ENCODE data around the gene GFAP. TPM values are rescaled to one million over a fixed set of nuclear protein-coding genes. Genes with fewer than 3 reads are reported as not detected.

The GFAP gene
- under 1 TPM in 1 of 2 donors, not detected in 1; 0.62 TPM for total RNA-seq

GRCh38 chr17:44915321-44915726, at the start of gene GFAP:
Gene GFAP (minus strand): TSS chr17:44915500. CDS start chr17:44915486, 14 bp downstream.
- H3K27me3 ChIP-seq (replicated peaks; ENCODE audit: insufficient read depth) = peaks cover 3% of the 10 kb centered on the region
- H3K36me3 ChIP-seq = no peaks in the 10 kb centered on the region
- DNase-seq (ENCODE audit: low spot score) = no peak
- no peak within 1 kb of the TSS for H3K4me3 ChIP-seq
- TF ChIP-seq POLR2AphosphoS5 (IDR thresholded peaks at IDR 0.05) (no peak), POLR2A (IDR thresholded peaks at IDR 0.05) (no peak), CTCF (IDR thresholded peaks at IDR 0.05) (no peak)
- peaks cover 3% of the 10 kb centered on the region for H3K4me1 ChIP-seq (replicated peaks)
- H3K27ac ChIP-seq = no peak within 1 kb of the TSS
- 82% methylated on average over 17 of the region's 17 CpGs for WGBS
- intact Hi-C loops (cut with DNase I) = loop anchor here (5.0 kb wide), 1 partner anchor 202 kb away; no protein-coding TSS in a partner anchor
- no peaks in the 10 kb centered on the region for H3K9me3 ChIP-seq

GRCh38 chr17:44961921-44962350, 46.6 kb upstream of the GFAP start:
- Histone ChIP-seq H3K36me3 (no peaks in the 10 kb centered on the region), H3K4me1 (replicated peaks) (no peaks in the 10 kb centered on the region), H3K27ac (no peak overlapping the region), H3K4me3 (no peak overlapping the region), H3K9me3 (no peaks in the 10 kb centered on the region), H3K27me3 (replicated peaks; ENCODE audit: insufficient read depth) (peaks cover 13% of the 10 kb centered on the region)
- DNase-seq (ENCODE audit: low spot score) = no peak
- TF ChIP-seq POLR2A (IDR thresholded peaks at IDR 0.05) (no peak), CTCF (IDR thresholded peaks at IDR 0.05) (no peak), POLR2AphosphoS5 (IDR thresholded peaks at IDR 0.05) (no peak)
- intact Hi-C loops (cut with DNase I) = no loop called here
- WGBS = 74% methylated on average over 7 of the region's 7 CpGs

- H3K36me3 ChIP-seq = no peaks in the 10 kb centered on the region
- TF ChIP-seq POLR2AphosphoS5 (IDR thresholded peaks at IDR 0.05) = no peak
- no peak for TF ChIP-seq CTCF (IDR thresholded peaks at IDR 0.05)
- TF ChIP-seq POLR2A (IDR thresholded peaks at IDR 0.05) = no peak
- H3K27me3 ChIP-seq (replicated peaks; ENCODE audit: insufficient read depth) = peaks cover 6% of the 10 kb centered on the region
- no peak for DNase-seq (ENCODE audit: low spot score)
- intact Hi-C loops (cut with DNase I) = no loop called here
- H3K4me3 ChIP-seq = no peak overlapping the region
- WGBS = 67% methylated on average over 2 of the region's 2 CpGs
- H3K27ac ChIP-seq = no peak overlapping the region
- H3K4me1 ChIP-seq (replicated peaks) = no peaks in the 10 kb centered on the region
- no peaks in the 10 kb centered on the region for H3K9me3 ChIP-seq
These were observed 45.4 kb upstream of the GFAP start for GRCh38 chr17:44960691-44961090.

- no peak overlapping the region for H3K27ac ChIP-seq
- H3K36me3 ChIP-seq = no peaks in the 10 kb centered on the region
- no peak overlapping the region for H3K4me3 ChIP-seq
- DNase-seq (ENCODE audit: low spot score) = no peak
- intact Hi-C loops (cut with DNase I) = no loop called here
- H3K4me1 ChIP-seq (replicated peaks) = no peaks in the 10 kb centered on the region
- H3K9me3 ChIP-seq = no peaks in the 10 kb centered on the region
- peaks cover 6% of the 10 kb centered on the region for H3K27me3 ChIP-seq (replicated peaks; ENCODE audit: insufficient read depth)
- WGBS = 35% methylated on average over 56 of the region's 56 CpGs
- TF ChIP-seq POLR2A (IDR thresholded peaks at IDR 0.05) = no peak
- TF ChIP-seq POLR2AphosphoS5 (IDR thresholded peaks at IDR 0.05) = no peak
- no peak for TF ChIP-seq CTCF (IDR thresholded peaks at IDR 0.05)
These were observed 44.7 kb upstream of the GFAP start for GRCh38 chr17:44959821-44960531.
